ENCODE data around the gene SLC25A21.
"Not testable (repeated sequence)": the region's sequence is repeated elsewhere in the genome, so short reads cannot be mapped to it uniquely, and the experiment has no call there.

Gene SLC25A21

DNA sequence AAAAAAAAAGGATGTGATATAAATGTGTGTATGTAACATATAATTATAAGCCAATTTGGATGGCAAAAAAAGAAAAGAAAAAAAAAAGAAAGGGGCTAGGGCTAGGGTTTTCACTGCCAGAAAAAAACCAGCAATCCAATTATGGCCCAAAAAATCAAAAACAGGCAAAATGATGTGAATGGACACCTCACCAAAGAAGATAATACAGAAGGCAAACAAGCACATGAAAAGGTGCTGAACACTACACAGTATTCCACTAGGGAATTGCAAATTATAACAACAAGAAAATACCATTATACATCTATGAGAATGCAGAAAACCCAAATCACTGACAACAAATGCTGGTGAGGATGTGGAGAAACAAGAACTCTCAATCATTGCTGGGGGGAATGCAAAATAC, 13.3 kb upstream of the SLC25A21 start:
- no peak for DNase-seq

DNA sequence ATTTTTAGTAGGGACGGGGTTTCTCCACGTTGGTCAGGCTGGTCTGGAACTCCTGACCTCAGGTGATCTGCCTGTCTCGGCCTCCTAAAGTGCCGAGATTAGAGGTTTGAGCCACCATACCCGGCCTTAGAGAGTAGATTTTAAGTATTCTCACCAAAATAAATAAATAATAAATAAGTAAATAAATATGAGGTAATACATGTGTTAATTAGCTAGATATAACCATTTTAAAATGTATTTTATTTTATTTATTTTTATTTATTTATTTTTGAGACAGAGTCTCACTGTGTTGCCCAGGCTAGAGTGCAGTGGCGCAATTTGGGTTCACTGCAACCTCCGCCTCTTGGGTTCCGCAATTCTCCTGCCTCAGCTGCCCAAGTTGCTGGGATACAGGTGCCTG, 12.1 kb upstream of the SLC25A21 start:
- not testable (repeated sequence) for DNase-seq

DNA sequence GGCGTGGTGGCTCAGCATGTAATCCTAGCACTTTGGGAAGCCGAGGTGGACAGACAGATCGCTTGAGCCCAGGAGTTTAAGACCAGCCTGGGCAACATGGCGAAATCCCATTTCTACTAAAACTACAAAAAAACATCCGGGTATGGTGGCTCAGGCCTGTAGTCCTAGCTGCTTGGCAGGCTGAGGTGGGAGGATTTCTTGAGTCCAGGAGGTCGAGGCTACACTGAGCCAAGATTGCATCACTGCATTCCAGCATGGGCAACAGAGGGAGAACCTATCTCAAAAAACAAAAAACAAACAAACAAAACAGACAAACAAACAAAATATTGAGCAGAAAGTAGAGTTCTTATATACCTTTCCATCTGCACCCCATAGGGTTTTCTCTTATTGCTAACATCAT, 9.0 kb upstream of the SLC25A21 start:
- DNase-seq = no peak

DNA sequence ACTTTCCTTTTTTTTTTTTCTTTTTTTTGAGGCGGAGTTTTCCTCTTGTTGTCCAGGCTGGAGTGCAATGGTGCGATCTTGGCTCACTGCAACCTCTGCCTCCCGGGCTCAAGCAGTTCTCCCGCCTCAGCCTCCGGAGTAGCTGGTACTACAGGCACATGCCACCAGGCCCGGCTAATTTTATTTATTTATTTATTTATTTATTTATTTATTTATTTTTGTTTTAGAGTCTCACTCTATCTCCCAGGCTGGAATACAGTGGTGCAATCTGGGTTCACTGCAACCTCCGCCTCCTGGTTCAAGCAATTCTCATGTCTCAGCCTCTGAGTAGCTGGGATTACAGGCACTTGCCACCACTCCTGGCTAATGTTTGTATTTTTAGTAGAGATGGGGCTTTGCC, 8.5 kb upstream of the SLC25A21 start:
- not testable (repeated sequence) for DNase-seq

DNA sequence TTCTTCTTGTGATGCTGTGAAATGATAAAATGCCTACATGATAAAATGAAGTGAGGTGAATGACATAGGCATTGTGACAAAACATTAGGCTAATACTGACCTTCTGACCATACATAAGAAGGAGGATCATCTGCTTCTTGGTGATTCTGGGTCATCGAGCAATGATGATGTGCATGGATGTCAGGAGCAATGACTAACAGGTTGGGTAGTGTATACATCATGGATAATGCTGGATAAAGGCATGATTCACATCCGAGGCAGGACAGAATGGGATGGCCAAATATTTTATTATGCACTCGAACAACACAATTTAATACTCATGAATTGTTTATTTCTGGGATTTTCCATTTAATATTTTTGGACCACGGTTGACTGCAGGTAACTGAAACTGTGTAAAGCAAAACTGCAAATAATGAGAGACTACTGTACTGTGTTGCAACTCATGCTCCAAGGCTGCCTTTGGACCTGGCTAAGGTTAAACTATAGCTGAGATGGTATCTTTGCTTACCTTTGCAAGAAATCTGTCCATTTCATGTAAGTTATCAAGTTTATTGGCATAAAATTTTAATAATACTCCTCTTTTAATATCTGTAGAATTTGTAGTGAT, 7.6 kb upstream of the SLC25A21 start:
- DNase-seq = no peak

DNA sequence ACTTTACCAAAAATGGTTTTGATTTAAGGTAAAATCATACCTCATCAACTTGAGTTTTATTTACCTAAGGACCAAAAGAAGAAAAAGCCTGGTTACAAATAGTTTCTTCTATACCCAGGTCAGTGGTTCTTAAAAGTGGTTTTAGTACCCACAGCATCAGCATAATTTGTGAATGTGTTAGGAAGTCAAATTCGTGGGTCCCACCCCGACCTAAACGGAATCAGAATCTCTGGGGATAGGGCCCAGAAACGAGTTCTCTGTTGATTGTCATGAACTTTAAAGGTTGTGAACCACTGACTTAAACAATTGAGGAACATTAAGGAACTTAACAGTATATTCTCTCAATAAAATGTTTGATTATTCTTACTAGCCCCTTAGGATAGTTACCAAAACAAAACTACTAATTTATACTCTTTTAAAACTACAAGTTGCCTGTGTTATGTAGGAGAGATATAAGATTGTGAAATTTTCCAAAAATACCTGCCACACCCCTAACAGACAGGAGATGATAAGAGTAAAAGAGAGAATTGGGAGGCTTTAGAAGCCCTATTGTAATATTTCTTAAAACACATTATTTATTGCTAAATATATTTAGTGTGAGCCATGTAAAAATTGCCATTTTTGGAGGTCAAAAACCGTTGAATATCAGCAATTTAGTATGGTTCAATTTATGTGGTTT, 669 bp upstream of the SLC25A21 start:
- no peak for DNase-seq

DNA sequence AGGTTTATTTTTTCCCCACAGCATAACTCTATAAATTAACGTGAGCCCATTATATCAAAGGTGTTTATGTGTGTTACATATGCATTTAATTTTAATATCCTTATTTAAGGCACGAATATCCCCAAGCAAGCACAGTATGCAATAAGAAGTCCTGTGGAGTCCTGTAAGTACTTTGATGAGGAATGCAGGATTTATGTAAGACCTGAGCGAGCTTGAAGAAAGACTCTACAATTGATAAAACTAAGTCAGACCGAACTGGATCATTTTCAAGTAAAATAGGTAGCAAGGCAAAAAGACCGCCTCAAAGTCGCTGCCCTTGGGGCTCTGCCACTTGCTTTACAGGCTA, 755 bp downstream of the SLC25A21 start:
- no peak for DNase-seq

DNA sequence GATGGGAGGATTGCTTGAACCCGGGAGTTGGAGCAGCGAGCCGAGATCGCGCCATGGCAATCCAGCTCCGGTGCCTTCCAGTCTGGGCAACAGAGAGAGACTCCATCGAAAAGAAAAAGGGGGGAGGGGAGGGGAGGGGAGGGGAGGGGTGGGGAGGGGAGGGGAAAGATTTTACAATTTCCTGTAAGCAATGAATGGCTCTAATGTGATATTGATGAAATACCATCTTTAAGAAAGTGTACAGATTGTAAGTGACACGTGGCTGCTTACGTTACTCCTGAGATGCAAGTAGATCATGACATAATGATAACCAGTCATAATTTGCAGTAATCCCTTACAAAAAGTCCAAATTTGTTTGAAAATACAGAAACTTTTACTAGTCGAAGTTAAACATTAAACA, 1.4 kb downstream of the SLC25A21 start:
- no peak for DNase-seq

DNA sequence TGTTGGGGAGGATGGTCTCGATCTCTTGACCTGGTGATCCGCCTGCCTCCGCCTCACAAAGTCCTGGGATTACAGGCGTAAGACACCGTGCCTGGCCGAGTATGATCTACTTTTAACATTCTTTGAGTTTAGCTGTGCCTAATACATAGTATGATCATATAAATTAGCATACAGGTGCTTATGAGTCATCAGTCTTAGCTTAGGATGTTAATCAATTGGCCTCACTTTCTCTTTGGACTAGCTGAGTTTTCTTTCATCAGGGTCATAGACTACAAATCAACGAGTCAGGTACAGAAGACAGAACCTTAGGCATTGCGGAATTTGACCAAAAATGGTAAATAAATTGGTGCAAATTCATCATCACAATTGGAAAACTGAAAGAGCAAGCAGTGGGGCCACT, 2.2 kb downstream of the SLC25A21 start:
- no peak for DNase-seq

DNA sequence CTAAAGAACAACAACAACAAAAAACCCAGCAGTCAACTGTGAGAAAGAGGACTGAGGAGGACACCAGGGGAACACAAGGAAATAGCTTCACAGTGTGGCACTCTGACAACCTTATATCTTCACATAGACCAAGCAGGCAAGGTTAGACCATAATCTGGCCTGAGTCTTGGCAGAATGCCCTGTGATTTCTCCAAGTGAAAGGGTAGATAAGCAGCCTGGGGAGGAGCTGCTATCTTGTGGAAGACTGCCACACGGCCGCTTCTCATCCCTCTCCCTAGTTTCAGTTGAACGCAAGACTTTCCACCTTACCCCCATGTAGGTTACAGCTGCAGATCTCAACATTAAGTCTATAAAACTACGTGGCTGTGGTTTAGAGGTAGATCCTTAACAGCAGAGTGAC, 3.7 kb downstream of the SLC25A21 start:
- DNase-seq = no peak

DNA sequence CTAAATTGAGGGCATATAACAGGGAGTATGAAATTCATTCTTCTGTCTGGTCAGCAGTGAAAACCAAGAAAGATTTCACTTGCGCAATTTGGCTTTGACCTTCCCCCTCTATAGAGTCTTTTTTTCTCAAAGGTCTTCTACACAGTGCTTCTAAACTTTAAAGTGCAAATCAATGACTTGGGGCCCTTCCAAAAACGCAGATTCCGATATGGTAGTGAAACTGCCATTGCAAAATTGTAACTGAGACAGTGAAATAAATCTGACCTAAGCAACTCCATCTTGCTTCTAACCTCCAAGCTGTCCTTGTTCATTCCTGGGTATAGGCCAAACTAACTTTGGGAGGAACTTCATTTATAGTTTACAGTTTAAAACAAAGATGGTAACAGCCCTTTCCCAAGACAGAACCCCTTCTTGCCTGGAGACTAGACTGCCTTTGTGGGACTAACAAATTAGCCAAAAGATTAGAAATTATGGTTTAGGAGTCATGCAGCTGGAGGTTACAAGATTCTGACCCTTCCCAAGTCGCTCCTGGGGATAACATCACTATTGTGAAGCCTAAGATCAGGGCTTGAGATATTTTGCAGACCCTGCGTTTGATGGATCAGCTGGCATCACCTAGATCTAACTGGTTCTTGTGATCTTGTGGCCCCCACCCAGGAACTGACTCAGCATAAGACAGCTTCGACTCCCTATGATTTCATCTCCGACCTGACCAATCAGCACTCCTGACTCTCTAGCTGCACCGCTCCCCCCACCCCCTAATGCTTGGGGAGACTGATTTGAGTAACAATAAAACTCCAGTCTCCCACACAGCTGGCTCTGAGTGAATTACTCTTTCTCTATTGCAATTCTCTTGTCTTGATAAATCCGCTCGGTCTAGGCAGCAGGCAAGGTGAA, 5.0 kb downstream of the SLC25A21 start:
- DNase-seq = no peak

DNA sequence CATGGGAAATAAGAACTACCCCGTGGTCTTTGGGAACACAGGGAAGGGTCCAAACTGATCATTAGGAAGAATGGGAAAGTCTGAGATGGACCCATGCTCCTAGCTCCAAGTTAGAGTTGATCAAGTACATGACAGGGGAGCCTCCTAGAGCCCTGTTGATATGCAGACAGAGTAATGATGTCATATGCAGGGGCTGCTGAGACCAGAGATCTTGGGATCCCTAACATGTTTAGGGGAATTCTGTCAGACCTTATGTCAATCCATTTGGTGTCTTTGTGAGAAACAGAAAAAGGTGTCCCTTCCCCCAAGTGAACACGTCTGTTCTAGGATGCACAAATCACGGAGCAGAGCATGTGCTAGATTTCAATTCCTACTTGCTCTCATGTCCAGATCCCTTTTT, 6.6 kb downstream of the SLC25A21 start:
- DNase-seq = no peak

DNA sequence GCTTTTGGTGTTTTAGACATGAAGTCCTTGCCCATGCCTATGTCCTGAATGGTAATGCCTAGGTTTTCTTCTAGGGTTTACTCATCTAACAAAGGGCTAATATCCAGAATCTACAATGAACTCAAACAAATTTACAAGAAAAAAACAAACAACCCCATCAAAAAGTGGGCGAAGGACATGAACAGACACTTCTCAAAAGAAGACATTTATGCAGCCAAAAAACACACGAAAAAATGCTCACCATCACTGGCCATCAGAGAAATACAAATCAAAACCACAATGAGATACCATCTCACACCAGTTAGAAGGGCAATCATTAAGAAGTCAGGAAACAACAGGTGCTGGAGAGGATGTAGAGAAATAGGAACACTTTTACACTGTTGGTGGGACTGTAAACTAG, 10.1 kb downstream of the SLC25A21 start:
- DNase-seq = not testable (repeated sequence)

DNA sequence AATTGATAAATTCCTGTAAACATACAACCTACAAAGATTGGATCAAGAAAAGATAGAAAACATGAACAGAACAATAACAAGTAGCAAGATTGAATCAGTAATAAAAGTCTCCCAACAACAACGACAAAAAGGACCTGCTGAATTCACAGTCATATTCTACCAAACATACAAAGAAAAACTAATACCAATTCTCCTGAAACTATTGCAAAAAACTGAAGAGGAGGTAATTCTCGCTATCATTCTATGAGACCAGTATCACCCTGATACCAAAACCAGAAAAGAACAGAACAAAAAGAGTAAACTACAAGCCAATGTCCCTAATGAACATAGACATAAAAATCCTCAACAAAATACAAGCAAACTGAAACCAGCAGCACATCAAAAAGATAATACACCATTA, 14.4 kb downstream of the SLC25A21 start:
- no peak for DNase-seq

DNA sequence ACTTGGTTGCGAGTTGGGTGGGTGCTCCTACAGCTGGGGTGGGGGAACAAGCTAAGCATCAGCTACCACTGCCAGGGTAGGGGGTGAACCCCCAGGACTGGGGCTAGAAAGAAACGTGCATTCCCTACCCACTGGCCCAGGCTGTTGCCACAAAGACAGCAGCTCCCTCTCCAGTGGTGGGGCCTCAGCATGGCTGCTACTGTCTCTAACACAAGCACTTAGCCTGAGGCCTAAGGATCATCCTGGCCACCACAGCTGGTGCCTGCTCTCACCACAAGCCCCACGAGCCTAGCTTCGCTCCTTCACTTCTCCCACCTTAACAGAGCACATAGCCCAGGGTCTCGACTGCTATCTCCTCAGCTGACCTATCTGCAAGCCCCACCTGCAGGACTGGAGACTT, 18.9 kb downstream of the SLC25A21 start:
- no peak for DNase-seq

DNA sequence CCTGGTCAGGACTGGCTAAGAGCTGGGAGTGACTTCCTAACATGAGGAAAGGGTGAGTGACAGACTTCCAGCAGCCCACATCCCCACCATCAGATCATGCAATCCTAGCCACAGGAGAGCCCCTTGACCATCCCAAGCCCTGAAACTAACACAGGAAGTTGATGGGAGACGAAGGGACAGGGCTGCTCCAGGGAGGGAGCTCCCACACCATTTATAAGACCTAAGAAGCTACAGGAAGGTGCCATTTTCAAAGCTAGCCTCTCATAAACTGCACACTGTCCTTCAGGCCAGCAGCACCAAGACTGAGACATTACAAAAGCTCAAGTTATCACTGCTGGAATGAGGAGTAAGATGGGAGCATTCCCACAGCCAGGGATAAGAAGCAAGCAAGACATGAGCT, 19.4 kb downstream of the SLC25A21 start:
- DNase-seq = no peak

DNA sequence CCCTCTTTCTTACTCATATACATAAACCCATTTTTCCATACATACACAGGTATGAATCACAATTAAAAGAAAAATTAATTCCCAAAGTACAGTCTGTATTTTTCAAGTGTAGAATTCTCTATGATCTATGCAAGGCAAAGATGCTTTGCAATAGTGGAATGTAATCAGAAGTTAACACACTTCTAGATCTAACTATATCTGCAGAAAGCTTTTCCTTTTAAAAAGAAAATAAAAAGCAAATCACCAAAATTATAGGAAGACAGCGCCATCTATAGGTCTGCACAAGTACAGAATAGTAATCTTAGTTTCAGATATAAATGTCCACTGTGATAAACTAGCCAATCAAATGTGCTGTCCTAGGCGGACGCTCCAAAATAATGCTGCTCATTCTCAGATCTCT, 22.0 kb downstream of the SLC25A21 start:
- no peak for DNase-seq

DNA sequence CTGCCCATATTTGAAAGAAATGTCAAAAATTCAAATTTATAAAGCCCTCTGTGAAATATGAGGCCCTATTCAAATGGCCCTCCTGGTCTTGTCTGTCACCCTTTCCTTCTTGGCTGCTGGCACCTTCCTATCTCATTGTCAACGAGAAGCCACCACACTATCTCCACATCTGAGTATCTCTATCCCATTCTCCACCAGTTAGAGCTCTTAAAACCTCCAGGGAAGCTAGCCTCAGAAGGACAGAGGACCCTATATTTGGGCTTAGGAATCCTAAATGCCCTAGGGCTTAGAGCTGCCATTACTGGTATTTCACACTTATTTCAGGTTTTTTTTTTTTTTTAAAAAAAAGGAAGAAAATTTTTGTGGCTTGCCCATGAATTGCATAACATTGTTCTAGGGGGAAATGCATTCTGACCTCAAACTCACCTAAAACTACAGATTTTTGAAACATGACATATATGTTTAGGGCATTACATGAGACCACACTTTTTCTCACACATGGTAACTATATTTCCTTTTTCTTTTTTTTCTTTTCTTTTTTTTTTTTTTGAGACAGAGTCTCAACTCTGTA, 25.0 kb downstream of the SLC25A21 start:
- no peak for DNase-seq

DNA sequence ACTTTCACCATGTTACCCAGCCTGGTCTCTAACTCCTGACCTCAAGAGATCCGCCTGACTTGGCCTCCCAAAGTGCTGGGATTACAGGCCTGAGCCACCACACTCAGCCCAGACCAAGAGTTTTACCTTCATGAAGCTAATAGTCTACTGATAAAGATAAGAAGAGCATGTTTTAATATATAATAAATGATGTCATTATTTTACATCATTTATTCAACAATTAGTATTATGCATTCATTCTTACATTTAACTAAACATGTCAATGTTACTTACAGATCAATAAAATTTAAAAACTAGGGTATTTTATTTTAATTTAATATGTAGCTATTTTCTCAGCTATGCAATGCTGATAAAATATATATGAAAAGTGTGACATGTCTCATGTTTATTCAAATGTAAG, 26.0 kb downstream of the SLC25A21 start:
- DNase-seq = not testable (repeated sequence)

DNA sequence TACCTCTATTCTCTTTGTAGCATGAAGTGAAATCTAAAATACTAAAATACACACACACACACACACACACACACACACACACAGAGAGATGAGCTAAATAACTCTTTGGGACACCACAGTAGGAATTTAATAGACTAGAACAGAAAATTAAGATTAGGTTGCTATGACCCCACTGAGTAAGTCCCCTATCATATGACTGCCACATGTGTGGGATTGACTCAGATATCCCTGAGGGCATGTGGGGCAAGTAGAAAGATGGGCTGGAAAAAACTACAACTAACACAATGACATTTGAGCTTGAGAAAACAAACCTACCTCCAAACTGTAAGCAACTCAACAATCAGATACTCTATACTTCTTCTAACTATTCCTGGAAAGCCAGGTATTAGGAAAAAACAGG, 27.0 kb downstream of the SLC25A21 start:
- no peak for DNase-seq

DNA sequence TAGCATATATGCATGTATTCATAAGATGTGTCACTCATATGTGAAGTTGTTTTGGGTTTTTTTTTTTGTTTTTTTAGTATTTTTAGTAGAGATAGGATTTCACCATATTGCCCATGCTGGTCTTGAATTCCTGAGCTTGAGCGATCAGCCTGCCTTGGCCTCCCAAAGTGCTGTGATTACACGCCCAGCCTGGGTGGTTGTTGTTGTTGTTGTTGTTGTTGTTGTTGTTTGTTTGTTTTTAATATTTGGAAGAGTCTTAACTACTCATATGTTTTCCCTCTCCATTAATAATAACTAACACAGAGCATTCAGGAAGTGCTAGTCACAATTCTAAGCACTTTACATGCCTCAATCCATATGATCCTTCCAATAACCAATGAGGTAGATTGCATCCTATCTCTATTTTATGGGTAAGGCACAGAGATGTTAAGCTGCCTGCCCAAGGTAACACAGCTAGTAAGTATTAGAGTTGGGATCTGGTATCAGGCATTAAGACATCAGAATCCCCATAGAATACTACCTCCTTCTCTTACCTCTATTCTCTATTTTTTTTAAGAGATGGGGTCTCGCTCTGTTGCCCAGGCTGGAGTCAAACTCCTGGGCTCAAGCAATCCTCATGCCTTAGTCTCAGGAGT, 27.6 kb downstream of the SLC25A21 start:
- DNase-seq = no peak

DNA sequence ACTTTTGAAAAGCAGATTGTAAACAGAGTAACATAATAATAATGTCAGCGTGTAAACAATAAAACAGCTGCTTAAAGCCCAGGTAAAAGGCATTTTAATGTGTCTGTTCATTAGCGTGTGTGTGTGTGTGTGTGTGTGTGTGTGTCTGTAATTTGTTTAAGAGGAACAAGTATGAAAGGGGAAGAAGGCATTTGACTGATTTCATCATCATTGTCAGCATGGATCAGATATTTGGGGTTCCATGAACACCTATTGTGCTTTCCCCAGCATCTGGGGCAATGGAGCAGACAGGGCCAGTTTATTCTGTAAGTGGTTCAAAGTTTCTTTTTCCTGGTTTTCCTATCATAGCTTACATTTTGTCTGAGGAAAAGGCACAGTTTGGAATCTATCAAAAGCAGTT, 28.9 kb downstream of the SLC25A21 start:
- no peak for DNase-seq

DNA sequence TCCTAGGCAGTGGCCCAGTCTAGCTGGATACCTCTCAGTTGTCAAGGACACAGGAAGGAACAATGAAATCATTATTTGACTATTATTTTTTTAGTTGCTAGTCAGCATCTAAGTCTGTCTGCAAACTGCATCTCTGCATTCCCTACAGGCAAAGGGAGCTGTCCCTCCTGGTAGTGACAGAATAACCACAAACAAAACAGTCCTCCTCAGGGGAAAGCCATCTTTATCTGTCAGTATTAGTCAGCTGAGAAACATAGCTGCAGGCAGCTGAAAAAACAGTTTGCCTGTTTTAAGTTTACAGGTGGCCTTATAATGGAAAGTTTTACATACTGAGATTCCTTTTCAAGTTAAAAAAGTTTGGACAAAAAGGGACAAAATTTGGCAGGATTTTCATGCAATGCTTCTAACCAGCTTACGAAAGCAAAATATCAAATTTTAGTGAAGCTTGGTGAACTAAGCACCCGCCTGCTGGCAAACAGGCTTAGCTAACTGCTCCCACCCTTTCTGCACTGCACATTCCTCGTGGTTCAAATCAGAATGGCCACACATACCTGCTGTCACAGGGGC, 29.5 kb downstream of the SLC25A21 start:
- DNase-seq = no peak
